HCT116 (cell line): ENCODE measurements around the gene GHR. TPM values are rescaled to one million over a fixed set of nuclear protein-coding genes. Genes with fewer than 3 reads are reported as not detected.

Experiments
- ATAC-seq: fragments of 200-7000 bp; cut with Tn5 transposase; 2 replicates; pipeline ENCODE4 v1.9.1; 2020; ENCODE audit warnings: mild to moderate bottlenecking, moderate library complexity
- BruUV-seq: library from RNA; stranded (reverse); fragments of 400-500 nt; replicated peaks from 2 replicates; lab custom pipeline; 2021; lab: Mats Ljungman, UMichigan
- CTCF ChIA-PET: fragments of 300-600 bp; sonication (Branson Sonifier 250); formaldehyde crosslinking; loops from one replicate; lab custom pipeline; 2021; ENCODE audit warnings: antibody characterized with exemption; lab: Charles Lee
- POLR2A ChIA-PET: fragments of 300-600, 350-600 bp; sonication (Branson Sonifier 250); formaldehyde crosslinking; loops from one replicate; lab custom pipeline; 2021; ENCODE audit warnings: antibody characterized with exemption; lab: Charles Lee
- RAD21 ChIA-PET, 2 experiments: fragments of 300-600 bp; sonication (Branson Sonifier 250); formaldehyde crosslinking; loops; one replicate each; lab custom pipeline; 2023; ENCODE audit warnings: low total read pairs in 2 of 2; ENCODE audit not compliant: uncharacterized antibody in 2 of 2, unreplicated experiment in 2 of 2, low non-redundant PET in 1 of 2; lab: Charles Lee
- DNase-seq: peaks from one replicate; pipeline ENCODE4 v3.0.0-alpha.2; 2010; ENCODE audit warnings: low read depth, low spot score
- H2AFZ ChIP-seq: fragments of 200-600 bp; shearing (Covaris generic), sonication (generic); 2 replicates; pipeline ENCODE4 v1.6.1; 2017; ENCODE audit warnings: low read depth, mixed run types, mixed read lengths, antibody characterized with exemption, low read length; ENCODE audit not compliant: poor library complexity, severe bottlenecking
- H3K27ac ChIP-seq: 2 replicates; pipeline ENCODE4 v1.5.1; 2012; ENCODE audit warnings: low read depth, low read length
- H3K27me3 ChIP-seq: fragments of 200-600 bp; sonication (generic); 2 replicates; pipeline ENCODE4 v1.6.1; 2016; ENCODE audit warnings: mixed run types, low read length, mixed read lengths; ENCODE audit not compliant: insufficient read depth
- H3K36me3 ChIP-seq, 2 experiments: fragments of 200-500 bp in 1 of 2; fragments of 200-600 bp in 1 of 2; sonication (Bioruptor generic) in 1 of 2; sonication (generic) in 1 of 2; 2 replicates each; pipeline versions ENCODE4 v1.5.1 to v1.6.1; 2014 to 2016; ENCODE audit warnings: low read length in 2 of 2, inconsistent platforms in 1 of 2, mixed read lengths in 1 of 2, mixed run types in 1 of 2; ENCODE audit not compliant: insufficient read depth in 2 of 2, control insufficient read depth in 1 of 2
- H3K4me1 ChIP-seq, 2 experiments: fragments of 200-600 bp in 1 of 2; sonication (generic) in 1 of 2; 2 replicates each; pipeline versions ENCODE4 v1.5.1 to v1.6.1; 2012 to 2017; ENCODE audit warnings: low read length in 2 of 2, inconsistent platforms in 1 of 2, mild to moderate bottlenecking in 1 of 2, mixed read lengths in 1 of 2, mixed run types in 1 of 2, moderate library complexity in 1 of 2; ENCODE audit not compliant: insufficient read depth in 2 of 2, control insufficient read depth in 1 of 2
- H3K4me2 ChIP-seq: fragments of 200-600 bp; sonication (generic); 2 replicates; pipeline ENCODE4 v1.6.1; 2017; ENCODE audit warnings: mixed run types, low read length, mixed read lengths
- H3K4me3 ChIP-seq, 2 experiments: fragments of 200-600 bp in 1 of 2; sonication (generic) in 1 of 2; replicated peaks in 1 of 2; 2 replicates each; pipeline ENCODE4 v1.5.1; 2011 to 2016; ENCODE audit warnings: low read length in 2 of 2, control low read depth in 1 of 2, low read depth in 1 of 2, mild to moderate bottlenecking in 1 of 2, mixed read lengths in 1 of 2, mixed run types in 1 of 2
- H3K79me2 ChIP-seq: fragments of 200-600 bp; sonication (generic); 2 replicates; pipeline ENCODE4 v1.6.1; 2017; ENCODE audit warnings: mild to moderate bottlenecking, mixed run types, low read length, moderate library complexity, mixed read lengths; ENCODE audit not compliant: insufficient read depth
- H3K9ac ChIP-seq: fragments of 200-600 bp; sonication (generic); 2 replicates; pipeline ENCODE4 v1.6.1; 2016; ENCODE audit warnings: low read length, mixed read lengths
- H3K9me2 ChIP-seq: fragments of 200-600 bp; sonication (generic), shearing (Covaris generic); 2 replicates; pipeline ENCODE4 v1.6.1; 2017; ENCODE audit warnings: mixed run types, mild to moderate bottlenecking, moderate library complexity; ENCODE audit not compliant: insufficient read depth
- H3K9me3 ChIP-seq, 2 experiments: fragments of 200-500 bp in 1 of 2; fragments of 200-600 bp in 1 of 2; sonication (Bioruptor generic) in 1 of 2; sonication (generic) in 1 of 2; 2 replicates each; pipeline ENCODE4 v1.6.1; 2014 to 2017; ENCODE audit warnings: low read length in 2 of 2, mixed read lengths in 2 of 2, inconsistent platforms in 1 of 2, low read depth in 1 of 2, mild to moderate bottlenecking in 1 of 2, mixed run types in 1 of 2, moderate library complexity in 1 of 2; ENCODE audit not compliant: control insufficient read depth in 1 of 2, insufficient read depth in 1 of 2
- H4K20me1 ChIP-seq: fragments of 200-600 bp; sonication (generic), shearing (Covaris generic); 2 replicates; pipeline ENCODE4 v1.6.1; 2017; ENCODE audit warnings: mixed run types, mild to moderate bottlenecking, moderate library complexity; ENCODE audit not compliant: insufficient read depth
- CEBPB ChIP-seq: IDR thresholded peaks from 2 replicates; pipeline ENCODE4 v1.6.1; 2012; ENCODE audit warnings: low read depth
- EGR1 ChIP-seq: IDR thresholded peaks from 2 replicates; pipeline ENCODE4 v1.6.1; 2012; ENCODE audit warnings: low read depth
- ELF1 ChIP-seq: IDR thresholded peaks from 2 replicates; pipeline ENCODE4 v1.6.1; 2012; ENCODE audit warnings: low read depth, borderline replicate concordance
- EZH2 ChIP-seq: fragments of 200-600 bp; sonication (generic); IDR thresholded peaks from 2 replicates; pipeline ENCODE4 v1.6.1; 2017; ENCODE audit warnings: antibody characterized with exemption, mixed run types
- POLR2AphosphoS5 ChIP-seq: IDR thresholded peaks from 2 replicates; pipeline ENCODE4 v1.6.1; 2011; ENCODE audit warnings: mild to moderate bottlenecking, low read depth, low read length, moderate library complexity
- RAD21 ChIP-seq: IDR thresholded peaks from 2 replicates; pipeline ENCODE4 v1.6.1; 2012; ENCODE audit warnings: low read depth, mild to moderate bottlenecking
- SIN3A ChIP-seq: IDR thresholded peaks from 2 replicates; pipeline ENCODE4 v1.6.1; 2012; ENCODE audit warnings: low read depth
- SP1 ChIP-seq: IDR thresholded peaks from 2 replicates; pipeline ENCODE4 v1.6.1; 2012; ENCODE audit warnings: low read depth
- ZNF274 ChIP-seq: fragments of 200-500 bp; sonication (Bioruptor generic); IDR thresholded peaks from 2 replicates; pipeline ENCODE4 v1.6.1; 2014; ENCODE audit warnings: mild to moderate bottlenecking, low read depth, low read length, inconsistent platforms
- intact Hi-C: fragments of 100-400 bp; cut with micrococcal nuclease; formaldehyde crosslinking; loops from 2 replicates; pipeline ENCODE4 v1.10.0; 2022
- total RNA-seq: library from RNA; stranded (reverse); gene quantifications from one replicate; pipeline ENCODE4 v1.2.1, GENCODE V29; 2021; ENCODE audit not compliant: unreplicated experiment
- TF ChIP-seq, protein P1 (sequence below): IDR thresholded peaks from 2 replicates; pipeline ENCODE4 v1.6.1; 2012; ENCODE audit warnings: low read depth
- TF ChIP-seq, protein P2 (sequence below): IDR thresholded peaks from 2 replicates; pipeline ENCODE4 v1.6.1; 2012
- TF ChIP-seq, protein P3 (sequence below): IDR thresholded peaks from 2 replicates; pipeline ENCODE4 v1.6.1; 2012

The GHR gene
- total RNA-seq, 1 experiment from 2014 or later: not detected

DNA sequence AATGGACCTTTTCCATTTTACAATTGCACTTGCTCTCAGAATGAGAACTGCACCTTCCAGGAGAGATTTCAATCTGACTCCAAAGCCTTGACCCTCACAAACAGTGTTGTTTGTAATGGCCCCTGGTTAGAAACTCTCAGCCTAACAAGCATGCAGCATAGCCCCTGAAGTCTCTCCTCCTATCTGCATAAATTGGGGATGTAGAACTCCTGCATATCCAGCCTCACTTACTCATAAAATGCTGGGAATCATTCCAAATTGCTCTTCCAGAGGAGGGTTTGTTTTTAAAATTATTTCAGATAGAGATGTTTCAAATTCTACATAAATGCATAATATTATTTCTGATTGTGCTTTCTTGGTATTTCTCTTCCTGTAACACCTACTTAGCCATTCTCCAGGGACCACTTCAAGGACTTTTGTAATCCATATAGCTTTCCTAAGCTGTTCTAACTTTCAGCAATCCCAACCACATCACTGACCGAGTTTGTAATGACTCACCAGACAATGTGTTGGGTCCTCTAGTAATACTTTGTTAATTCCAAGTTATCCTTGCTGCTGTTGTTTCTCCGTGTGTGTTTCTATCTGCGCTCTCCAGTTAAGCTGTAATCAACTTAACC lies 189.6 kb downstream of the GHR start:
- Histone ChIP-seq H3K27ac (no peak overlapping the region), H3K9me3 (no peaks in the 10 kb centered on the region), H3K9ac (no peak overlapping the region), H3K79me2 (no peaks in the 10 kb centered on the region), H3K4me3 (no peak overlapping the region), H3K27me3 (peaks cover 24% of the 10 kb centered on the region), H3K9me2 (no peaks in the 10 kb centered on the region), H3K36me3 (no peaks in the 10 kb centered on the region), H3K4me1 (no peaks in the 10 kb centered on the region), H4K20me1 (no peaks in the 10 kb centered on the region), H2AFZ (no peak overlapping the region), H3K4me2 (no peak overlapping the region)
- TF ChIP-seq SIN3A (no peak), EGR1 (no peak), ELF1 (no peak), RAD21 (no peak), POLR2AphosphoS5 (no peak), SP1 (no peak), CEBPB (no peak), EZH2 (no peak), ZNF274 (no peak)
- TF ChIP-seq, protein P1, sequence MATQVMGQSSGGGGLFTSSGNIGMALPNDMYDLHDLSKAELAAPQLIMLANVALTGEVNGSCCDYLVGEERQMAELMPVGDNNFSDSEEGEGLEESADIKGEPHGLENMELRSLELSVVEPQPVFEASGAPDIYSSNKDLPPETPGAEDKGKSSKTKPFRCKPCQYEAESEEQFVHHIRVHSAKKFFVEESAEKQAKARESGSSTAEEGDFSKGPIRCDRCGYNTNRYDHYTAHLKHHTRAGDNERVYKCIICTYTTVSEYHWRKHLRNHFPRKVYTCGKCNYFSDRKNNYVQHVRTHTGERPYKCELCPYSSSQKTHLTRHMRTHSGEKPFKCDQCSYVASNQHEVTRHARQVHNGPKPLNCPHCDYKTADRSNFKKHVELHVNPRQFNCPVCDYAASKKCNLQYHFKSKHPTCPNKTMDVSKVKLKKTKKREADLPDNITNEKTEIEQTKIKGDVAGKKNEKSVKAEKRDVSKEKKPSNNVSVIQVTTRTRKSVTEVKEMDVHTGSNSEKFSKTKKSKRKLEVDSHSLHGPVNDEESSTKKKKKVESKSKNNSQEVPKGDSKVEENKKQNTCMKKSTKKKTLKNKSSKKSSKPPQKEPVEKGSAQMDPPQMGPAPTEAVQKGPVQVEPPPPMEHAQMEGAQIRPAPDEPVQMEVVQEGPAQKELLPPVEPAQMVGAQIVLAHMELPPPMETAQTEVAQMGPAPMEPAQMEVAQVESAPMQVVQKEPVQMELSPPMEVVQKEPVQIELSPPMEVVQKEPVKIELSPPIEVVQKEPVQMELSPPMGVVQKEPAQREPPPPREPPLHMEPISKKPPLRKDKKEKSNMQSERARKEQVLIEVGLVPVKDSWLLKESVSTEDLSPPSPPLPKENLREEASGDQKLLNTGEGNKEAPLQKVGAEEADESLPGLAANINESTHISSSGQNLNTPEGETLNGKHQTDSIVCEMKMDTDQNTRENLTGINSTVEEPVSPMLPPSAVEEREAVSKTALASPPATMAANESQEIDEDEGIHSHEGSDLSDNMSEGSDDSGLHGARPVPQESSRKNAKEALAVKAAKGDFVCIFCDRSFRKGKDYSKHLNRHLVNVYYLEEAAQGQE: no peak
- TF ChIP-seq, protein P2, sequence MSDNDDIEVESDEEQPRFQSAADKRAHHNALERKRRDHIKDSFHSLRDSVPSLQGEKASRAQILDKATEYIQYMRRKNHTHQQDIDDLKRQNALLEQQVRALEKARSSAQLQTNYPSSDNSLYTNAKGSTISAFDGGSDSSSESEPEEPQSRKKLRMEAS: no peak
- TF ChIP-seq, protein P3, sequence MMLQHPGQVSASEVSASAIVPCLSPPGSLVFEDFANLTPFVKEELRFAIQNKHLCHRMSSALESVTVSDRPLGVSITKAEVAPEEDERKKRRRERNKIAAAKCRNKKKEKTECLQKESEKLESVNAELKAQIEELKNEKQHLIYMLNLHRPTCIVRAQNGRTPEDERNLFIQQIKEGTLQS: no peak
- ChIA-PET CTCF (no interaction called here), RAD21 (no interaction called here), POLR2A (no interaction called here)
- DNase-seq (no peak), ATAC-seq (no peak)
- BruUV-seq: no TSS peak
- intact Hi-C loops: no loop called here
